ENCODE results near the gene SSNA1. TPM values are rescaled to one million over a fixed set of nuclear protein-coding genes. Genes with fewer than 3 reads are reported as not detected.

SSNA1 gene
- total and polyA plus RNA-seq, 8 donors, result 28.1 to 154 (median 122) TPM

DNA sequence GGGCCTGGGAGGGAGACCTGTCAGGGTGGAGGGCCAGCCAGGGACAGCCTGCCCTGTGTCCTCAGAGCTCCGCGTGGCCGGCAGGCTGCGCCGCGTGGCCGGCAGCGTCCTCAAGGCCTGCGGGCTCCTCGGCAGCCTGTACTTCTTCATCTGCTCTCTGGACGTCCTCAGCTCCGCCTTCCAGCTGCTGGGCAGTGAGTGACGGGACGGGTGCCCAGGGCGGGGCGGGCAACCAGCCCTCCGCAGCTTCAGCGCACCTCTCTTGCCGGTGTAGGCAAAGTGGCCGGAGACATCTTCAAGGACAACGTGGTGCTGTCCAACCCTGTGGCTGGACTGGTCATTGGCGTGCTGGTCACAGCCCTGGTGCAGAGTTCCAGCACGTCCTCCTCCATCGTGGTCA, 44.0 kb downstream of the SSNA1 start:
- TF ChIP-seq, protein P1, sequence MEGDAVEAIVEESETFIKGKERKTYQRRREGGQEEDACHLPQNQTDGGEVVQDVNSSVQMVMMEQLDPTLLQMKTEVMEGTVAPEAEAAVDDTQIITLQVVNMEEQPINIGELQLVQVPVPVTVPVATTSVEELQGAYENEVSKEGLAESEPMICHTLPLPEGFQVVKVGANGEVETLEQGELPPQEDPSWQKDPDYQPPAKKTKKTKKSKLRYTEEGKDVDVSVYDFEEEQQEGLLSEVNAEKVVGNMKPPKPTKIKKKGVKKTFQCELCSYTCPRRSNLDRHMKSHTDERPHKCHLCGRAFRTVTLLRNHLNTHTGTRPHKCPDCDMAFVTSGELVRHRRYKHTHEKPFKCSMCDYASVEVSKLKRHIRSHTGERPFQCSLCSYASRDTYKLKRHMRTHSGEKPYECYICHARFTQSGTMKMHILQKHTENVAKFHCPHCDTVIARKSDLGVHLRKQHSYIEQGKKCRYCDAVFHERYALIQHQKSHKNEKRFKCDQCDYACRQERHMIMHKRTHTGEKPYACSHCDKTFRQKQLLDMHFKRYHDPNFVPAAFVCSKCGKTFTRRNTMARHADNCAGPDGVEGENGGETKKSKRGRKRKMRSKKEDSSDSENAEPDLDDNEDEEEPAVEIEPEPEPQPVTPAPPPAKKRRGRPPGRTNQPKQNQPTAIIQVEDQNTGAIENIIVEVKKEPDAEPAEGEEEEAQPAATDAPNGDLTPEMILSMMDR (IDR thresholded peaks at IDR 0.05), result no peak
- TF ChIP-seq POLR2A (IDR thresholded peaks at IDR 0.05), result no peak
- TF ChIP-seq POLR2AphosphoS5 (IDR thresholded peaks at IDR 0.05), result no peak
- TF ChIP-seq EP300 (IDR thresholded peaks at IDR 0.05), result no peak
- no peak for DNase-seq
- H3K9me3 ChIP-seq, result no peaks in the 10 kb centered on the region
- H3K4me3 ChIP-seq, result no peak overlapping the region
- H3K4me1 ChIP-seq, result peaks cover 23 to 48% (median 42%) of the 10 kb centered on the region in 4 donors
- intact Hi-C loops (cut with DNase I; ENCODE audit: low total_unique reads), result loop anchor here (10.0 kb wide), 1 partner anchor 48 kb away; the partner anchor contains the start of genes ANAPC2 and SSNA1
- no peak overlapping the region for H3K27ac ChIP-seq
- WGBS, 5 donors, result 37 to 66% (median 48%) methylated on average over 14 to 24 of the region's 24 CpGs
- H3K36me3 ChIP-seq, result no peaks in the 10 kb centered on the region
- H3K27me3 ChIP-seq, result peaks cover 18 to 88% (median 76%) of the 10 kb centered on the region in 3 donors

DNA sequence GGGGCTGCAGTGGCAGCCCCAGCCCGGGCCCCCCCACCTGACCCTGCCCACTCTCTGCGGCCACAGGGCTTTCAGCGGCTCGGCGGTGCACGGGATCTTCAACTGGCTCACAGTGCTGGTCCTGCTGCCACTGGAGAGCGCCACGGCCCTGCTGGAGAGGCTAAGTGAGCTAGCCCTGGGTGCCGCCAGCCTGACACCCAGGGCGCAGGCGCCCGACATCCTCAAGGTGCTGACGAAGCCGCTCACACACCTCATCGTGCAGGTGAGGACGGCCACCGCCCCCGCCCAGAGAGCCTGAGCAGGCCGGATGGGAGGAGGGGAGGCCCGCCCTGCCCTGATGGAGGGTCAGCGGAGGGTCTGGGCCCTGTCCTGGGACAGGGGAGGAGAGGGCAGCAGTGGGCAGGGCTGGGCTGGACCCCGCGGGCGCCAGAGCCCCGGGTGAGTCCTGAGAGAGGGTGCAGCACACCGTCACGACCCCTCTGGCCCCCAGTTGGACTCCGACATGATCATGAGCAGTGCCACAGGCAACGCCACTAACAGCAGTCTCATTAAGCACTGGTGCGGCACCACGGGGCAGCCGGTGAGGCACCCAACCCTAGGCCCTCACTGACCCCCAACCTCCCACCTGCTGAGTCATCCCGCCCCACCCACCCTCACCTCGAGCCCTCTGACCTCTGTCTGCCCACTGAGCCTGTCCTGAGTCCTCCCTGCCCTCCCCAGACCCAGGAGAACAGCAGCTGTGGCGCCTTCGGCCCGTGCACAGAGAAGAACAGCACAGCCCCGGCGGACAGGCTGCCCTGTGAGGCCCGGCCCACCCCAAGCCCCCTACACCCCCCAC, 44.9 kb downstream of the SSNA1 start:
- TF ChIP-seq POLR2AphosphoS5 (IDR thresholded peaks at IDR 0.05) (no peak), EP300 (IDR thresholded peaks at IDR 0.05) (no peak), POLR2A (IDR thresholded peaks at IDR 0.05) (no peak)
- TF ChIP-seq, protein P1 (IDR thresholded peaks at IDR 0.05), result no peak
- 58 to 70% (median 66%) methylated on average over 8 to 40 of the region's 40 CpGs for WGBS, 5 donors
- Histone ChIP-seq H3K4me1 (peaks cover 20 to 46% (median 42%) of the 10 kb centered on the region in 4 donors), H3K27ac (no peak overlapping the region), H3K36me3 (no peaks in the 10 kb centered on the region), H3K9me3 (no peaks in the 10 kb centered on the region), H3K4me3 (no peak overlapping the region), H3K27me3 (peaks cover 18 to 79% (median 72%) of the 10 kb centered on the region in 3 donors)
- no peak for DNase-seq
- intact Hi-C loops (cut with DNase I; ENCODE audit: low total_unique reads), result loop anchor here (10.0 kb wide), 1 partner anchor 49 kb away; the partner anchor contains the start of genes ANAPC2 and SSNA1

DNA sequence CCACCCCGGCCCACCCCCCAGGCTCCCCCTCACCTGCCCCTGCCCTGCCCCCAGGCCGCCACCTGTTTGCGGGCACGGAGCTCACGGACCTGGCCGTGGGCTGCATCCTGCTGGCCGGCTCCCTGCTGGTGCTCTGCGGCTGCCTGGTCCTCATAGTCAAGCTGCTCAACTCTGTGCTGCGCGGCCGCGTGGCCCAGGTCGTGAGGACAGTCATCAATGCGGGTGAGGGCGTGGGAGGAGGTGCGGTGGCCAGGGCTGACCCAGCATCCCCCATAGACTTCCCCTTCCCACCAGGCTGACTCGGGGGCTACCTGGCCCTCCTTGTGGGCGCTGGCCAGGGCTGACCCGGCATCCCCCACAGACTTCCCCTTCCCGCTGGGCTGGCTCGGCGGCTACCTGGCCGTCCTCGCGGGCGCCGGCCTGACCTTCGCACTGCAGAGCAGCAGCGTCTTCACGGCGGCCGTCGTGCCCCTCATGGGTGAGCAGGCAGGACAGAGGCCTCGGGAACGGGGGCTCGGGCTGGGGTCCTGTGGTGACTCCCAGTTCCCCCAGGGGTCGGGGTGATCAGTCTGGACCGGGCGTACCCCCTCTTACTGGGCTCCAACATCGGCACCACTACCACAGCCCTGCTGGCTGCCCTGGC, 45.7 kb downstream of the SSNA1 start:
- TF ChIP-seq POLR2AphosphoS5 (IDR thresholded peaks at IDR 0.05), result no peak
- TF ChIP-seq, protein P1 (IDR thresholded peaks at IDR 0.05), result no peak
- TF ChIP-seq POLR2A (IDR thresholded peaks at IDR 0.05), result no peak
- no peak for TF ChIP-seq EP300 (IDR thresholded peaks at IDR 0.05)
- Histone ChIP-seq H3K36me3 (no peaks in the 10 kb centered on the region), H3K4me1 (peaks cover 20 to 48% (median 44%) of the 10 kb centered on the region in 4 donors), H3K4me3 (no peak overlapping the region), H3K27me3 (peaks cover 15 to 71% (median 64%) of the 10 kb centered on the region in 3 donors), H3K9me3 (no peaks in the 10 kb centered on the region), H3K27ac (no peak overlapping the region)
- intact Hi-C loops (cut with DNase I; ENCODE audit: low total_unique reads), result loop anchor here (10.0 kb wide), 1 partner anchor 49 kb away; the partner anchor contains the start of genes ANAPC2 and SSNA1
- peak in 1 of 2 donors; percentile 29 for DNase-seq
- 26 to 47% (median 41%) methylated on average over 10 to 40 of the region's 40 CpGs for WGBS, 5 donors

DNA sequence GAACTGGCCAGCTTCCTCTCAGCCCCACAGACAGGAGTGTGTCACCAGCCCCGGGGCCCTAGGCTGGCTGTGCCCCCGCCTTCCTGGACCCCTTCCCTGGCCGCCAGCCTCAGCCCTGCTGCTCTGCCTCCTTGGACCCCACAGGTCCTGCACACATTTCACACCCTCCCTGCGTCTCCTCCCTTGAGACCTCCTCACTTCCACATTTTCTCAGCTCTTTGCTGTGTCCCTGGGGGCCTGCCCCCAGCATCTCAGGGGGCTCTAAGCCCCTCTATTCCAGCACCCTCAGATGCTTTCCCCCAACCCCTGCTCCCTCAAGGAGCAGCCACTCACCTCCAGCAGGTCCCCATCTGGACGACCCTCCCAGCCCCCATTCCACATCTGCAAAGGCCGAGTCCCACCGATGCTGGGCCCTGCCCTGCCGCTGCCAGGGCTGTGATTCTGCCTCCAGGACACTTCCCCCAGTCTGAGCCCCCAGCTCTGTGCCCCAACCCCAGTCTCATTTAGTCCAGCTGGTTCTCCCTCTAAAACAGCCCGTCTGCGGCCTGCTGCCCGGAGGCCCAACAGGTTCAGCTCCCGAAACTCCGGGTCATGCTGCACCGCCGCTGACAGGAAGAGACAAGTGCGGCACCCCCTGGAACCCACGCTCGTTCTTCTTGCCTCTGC, 46.4 kb downstream of the SSNA1 start:
- no peaks in the 10 kb centered on the region for H3K9me3 ChIP-seq
- peaks cover 23 to 55% (median 51%) of the 10 kb centered on the region in 4 donors for H3K4me1 ChIP-seq
- intact Hi-C loops (cut with DNase I; ENCODE audit: low total_unique reads), result loop anchor here (10.0 kb wide), 1 partner anchor 50 kb away; the partner anchor contains the start of genes ANAPC2 and SSNA1
- DNase-seq, result no peak
- TF ChIP-seq EP300 (IDR thresholded peaks at IDR 0.05) (no peak), POLR2AphosphoS5 (IDR thresholded peaks at IDR 0.05) (no peak), POLR2A (IDR thresholded peaks at IDR 0.05) (no peak)
- TF ChIP-seq, protein P1 (IDR thresholded peaks at IDR 0.05), result no peak
- H3K36me3 ChIP-seq, result no peaks in the 10 kb centered on the region
- WGBS, 5 donors, result 72 to 82% (median 76%) methylated on average over 10 to 18 of the region's 18 CpGs
- no peak overlapping the region for H3K27ac ChIP-seq
- peaks cover 15 to 64% (median 56%) of the 10 kb centered on the region in 3 donors for H3K27me3 ChIP-seq
- H3K4me3 ChIP-seq, result no peak overlapping the region
